Measurements from ENCODE around the gene LIFR.
"Not testable (repeated sequence)": the region's sequence is repeated elsewhere in the genome, so short reads cannot be mapped to it uniquely, and the experiment has no call there.

The LIFR gene

GRCh38 chr5:38548064-38548759, 8.2 kb downstream of the LIFR start:
- no peak for DNase-seq

GRCh38 chr5:38547257-38547656, 9.2 kb downstream of the LIFR start:
- no peak for DNase-seq

GRCh38 chr5:38546691-38547146, 9.7 kb downstream of the LIFR start:
- DNase-seq = no peak

GRCh38 chr5:38543886-38544285, 12.6 kb downstream of the LIFR start:
- DNase-seq = no peak

- no peak for DNase-seq
Observed at GRCh38 chr5:38543074-38543473, 13.4 kb downstream of the LIFR start.

GRCh38 chr5:38541174-38541725, 15.2 kb downstream of the LIFR start:
- DNase-seq = no peak

GRCh38 chr5:38540314-38540713, 16.1 kb downstream of the LIFR start:
- DNase-seq = no peak

- DNase-seq = no peak
Observed at GRCh38 chr5:38538161-38538560, 18.3 kb downstream of the LIFR start.

GRCh38 chr5:38537505-38537904, 18.9 kb downstream of the LIFR start:
- DNase-seq = no peak

GRCh38 chr5:38536968-38537367, 19.5 kb downstream of the LIFR start:
- DNase-seq = no peak

GRCh38 chr5:38535845-38536244, 20.6 kb downstream of the LIFR start:
- DNase-seq = no peak

- DNase-seq = no peak
Observed at GRCh38 chr5:38535248-38535750, 21.1 kb downstream of the LIFR start.

GRCh38 chr5:38534156-38534453, 22.3 kb downstream of the LIFR start:
- DNase-seq = no peak

- no peak for DNase-seq
Observed at GRCh38 chr5:38533286-38534155, 22.9 kb downstream of the LIFR start.

- DNase-seq = no peak
Observed at GRCh38 chr5:38532165-38532669, 24.2 kb downstream of the LIFR start.

GRCh38 chr5:38531518-38531917, 24.9 kb downstream of the LIFR start:
- DNase-seq = no peak

- DNase-seq = no peak
Observed at GRCh38 chr5:38529955-38530646, 26.3 kb downstream of the LIFR start.

- DNase-seq = no peak
Observed at GRCh38 chr5:38528162-38528703, 28.2 kb downstream of the LIFR start.

GRCh38 chr5:38527475-38527874, 29.0 kb downstream of the LIFR start:
- no peak for DNase-seq

GRCh38 chr5:38524022-38524421, 32.4 kb downstream of the LIFR start:
- no peak for DNase-seq

GRCh38 chr5:38519476-38519875, 37.0 kb downstream of the LIFR start:
- no peak for DNase-seq

- DNase-seq = no peak
Observed at GRCh38 chr5:38518341-38518740, 38.1 kb downstream of the LIFR start.

- DNase-seq = not testable (repeated sequence)
Observed at GRCh38 chr5:38516649-38517048, 39.8 kb downstream of the LIFR start.

All from CD4-positive, alpha-beta T cell treated with Interleukin-6 for 4 hours (primary cell).